Spinal cord (tissue), 10 donors: ENCODE results near the gene SRRM2. TPM values are rescaled to one million over a fixed set of nuclear protein-coding genes. Genes with fewer than 3 reads are reported as not detected.

Experiments used
- DNase-seq, 6 donors: peaks; one replicate each; pipeline versions ENCODE4 v3.0.0 to v3.0.0-alpha.2; 2013 to 2015; ENCODE audit warnings: low spot score in 6 of 6, low read depth in 4 of 6
- H3K27ac ChIP-seq: one replicate; pipeline ENCODE4 v1.5.1; 2013; ENCODE audit warnings: low read depth, low read length, control low read depth
- H3K27me3 ChIP-seq: one replicate; pipeline ENCODE4 v1.6.1; 2013; ENCODE audit warnings: low read length; ENCODE audit not compliant: control insufficient read depth, insufficient read depth
- H3K36me3 ChIP-seq: one replicate; pipeline ENCODE4 v1.6.1; 2013; ENCODE audit warnings: low read length; ENCODE audit not compliant: control insufficient read depth, insufficient read depth
- H3K4me1 ChIP-seq: one replicate; pipeline ENCODE4 v1.6.1; 2013; ENCODE audit warnings: low read length; ENCODE audit not compliant: control insufficient read depth, insufficient read depth
- H3K4me3 ChIP-seq: one replicate; pipeline ENCODE4 v1.5.1; 2013; ENCODE audit warnings: low read depth, low read length, control low read depth
- H3K9me3 ChIP-seq: one replicate; pipeline ENCODE4 v1.6.1; 2013; ENCODE audit warnings: low read length; ENCODE audit not compliant: control insufficient read depth, insufficient read depth
- WGBS: methylation state at CpG from one replicate; pipeline ENCODE4 v1.1.5; 2013; ENCODE audit warnings: missing lambda C conversion rate; ENCODE audit not compliant: insufficient coverage; 5-methylcytosine and 5-hydroxymethylcytosine counted together
- polyA plus RNA-seq, 2 donors: library from polyadenylated mRNA; unstranded; fragments of 120-200 nt; gene quantifications; one replicate each; pipeline ENCODE4 v1.2.1, GENCODE V29; 2013; ENCODE audit not compliant: insufficient read length in 2 of 2
- total RNA-seq, 2 donors: library from RNA; depleted of rRNA in 1 of 2; stranded (reverse); fragments of 120-200 nt in 1 of 2; fragments of >200 nt in 1 of 2; gene quantifications; one replicate each; pipeline versions ENCODE4 v1.2.3 to v1.2.4, GENCODE V29; 2013 to 2014
- donor health status: healthy.

The SRRM2 gene
- total and polyA plus RNA-seq, 4 donors: 105 to 610 (median 326) TPM

DNA sequence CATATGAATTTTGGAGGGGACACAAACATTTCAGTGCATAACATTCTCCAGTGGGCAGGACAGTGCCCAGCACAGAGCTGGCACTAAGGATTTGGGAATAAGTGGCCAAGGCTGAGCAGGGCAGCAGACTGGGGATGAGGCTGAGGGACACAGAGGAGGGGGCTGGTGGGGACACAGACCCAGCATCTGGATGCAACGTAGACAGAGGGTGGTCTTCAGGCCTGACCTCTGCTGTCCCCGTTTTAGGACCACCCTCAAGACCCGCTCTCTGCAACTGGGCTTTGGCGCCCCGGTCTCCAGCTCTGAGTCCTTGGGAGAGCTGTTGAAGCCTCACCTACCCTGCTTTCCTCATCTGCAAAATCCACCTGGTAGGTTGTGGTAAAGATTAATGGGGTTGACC lies 38.2 kb downstream of the SRRM2 start:
- Histone ChIP-seq H3K27ac (no peak overlapping the region), H3K27me3 (peaks cover 18% of the 10 kb centered on the region), H3K9me3 (no peaks in the 10 kb centered on the region), H3K4me1 (peaks cover 9% of the 10 kb centered on the region), H3K4me3 (no peak overlapping the region), H3K36me3 (no peaks in the 10 kb centered on the region)
- 91% methylated on average over 5 of the region's 5 CpGs for WGBS
- no peak for DNase-seq

DNA sequence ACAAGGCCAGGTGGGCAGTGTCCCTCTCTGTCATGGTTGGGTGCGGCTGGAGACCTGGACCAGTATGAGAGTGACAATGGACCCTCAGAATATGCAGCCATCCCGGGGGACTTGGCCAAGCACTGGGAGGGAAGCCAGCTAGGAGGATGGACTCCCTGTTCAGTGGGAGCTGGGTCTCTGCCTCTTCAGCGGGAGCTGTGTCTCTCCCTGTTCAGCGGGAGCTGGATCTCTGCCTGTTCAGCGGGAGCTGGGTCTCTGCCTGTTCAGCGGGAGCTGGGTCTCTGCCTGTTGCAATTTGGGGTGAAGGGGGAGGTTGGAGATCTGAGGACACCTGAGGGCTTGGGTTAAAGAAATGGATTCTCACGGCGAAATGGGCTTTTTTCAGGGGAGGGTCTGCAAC lies 38.7 kb downstream of the SRRM2 start:
- H3K27me3 ChIP-seq: peaks cover 13% of the 10 kb centered on the region
- no peak for DNase-seq
- 62% methylated on average over 4 of the region's 8 CpGs for WGBS

DNA sequence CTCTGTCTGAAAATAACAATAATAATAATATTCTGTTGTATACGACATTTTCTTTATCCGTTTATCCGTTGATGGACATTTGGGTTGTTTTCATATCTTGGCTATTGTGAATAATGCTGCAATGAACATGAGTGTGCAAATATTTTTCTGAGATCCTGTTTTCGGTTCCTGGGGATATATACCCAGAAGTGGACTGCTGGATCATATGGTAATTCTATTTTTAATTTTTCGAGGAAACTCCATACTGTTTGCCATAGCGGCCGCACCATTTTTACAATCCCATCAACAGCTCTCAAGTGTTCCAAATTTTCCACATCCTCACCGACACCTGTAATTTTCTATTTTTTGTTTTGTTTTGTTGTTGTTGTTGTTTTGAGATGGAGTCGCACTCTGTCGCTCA lies 40.5 kb downstream of the SRRM2 start:
- Histone ChIP-seq H3K9me3 (no peaks in the 10 kb centered on the region), H3K27me3 (peaks cover 5% of the 10 kb centered on the region), H3K4me3 (no peak overlapping the region), H3K36me3 (no peaks in the 10 kb centered on the region), H3K27ac (no peak overlapping the region), H3K4me1 (peaks cover under 1% of the 10 kb centered on the region)
- no peak for DNase-seq
- 90% methylated on average over 2 of the region's 10 CpGs for WGBS

More for the DNA sequence above, 38.7 kb downstream of the SRRM2 start:
- Histone ChIP-seq H3K4me3 (no peak overlapping the region), H3K36me3 (no peaks in the 10 kb centered on the region), H3K27ac (no peak overlapping the region), H3K9me3 (no peaks in the 10 kb centered on the region), H3K4me1 (peaks cover 9% of the 10 kb centered on the region)

DNA sequence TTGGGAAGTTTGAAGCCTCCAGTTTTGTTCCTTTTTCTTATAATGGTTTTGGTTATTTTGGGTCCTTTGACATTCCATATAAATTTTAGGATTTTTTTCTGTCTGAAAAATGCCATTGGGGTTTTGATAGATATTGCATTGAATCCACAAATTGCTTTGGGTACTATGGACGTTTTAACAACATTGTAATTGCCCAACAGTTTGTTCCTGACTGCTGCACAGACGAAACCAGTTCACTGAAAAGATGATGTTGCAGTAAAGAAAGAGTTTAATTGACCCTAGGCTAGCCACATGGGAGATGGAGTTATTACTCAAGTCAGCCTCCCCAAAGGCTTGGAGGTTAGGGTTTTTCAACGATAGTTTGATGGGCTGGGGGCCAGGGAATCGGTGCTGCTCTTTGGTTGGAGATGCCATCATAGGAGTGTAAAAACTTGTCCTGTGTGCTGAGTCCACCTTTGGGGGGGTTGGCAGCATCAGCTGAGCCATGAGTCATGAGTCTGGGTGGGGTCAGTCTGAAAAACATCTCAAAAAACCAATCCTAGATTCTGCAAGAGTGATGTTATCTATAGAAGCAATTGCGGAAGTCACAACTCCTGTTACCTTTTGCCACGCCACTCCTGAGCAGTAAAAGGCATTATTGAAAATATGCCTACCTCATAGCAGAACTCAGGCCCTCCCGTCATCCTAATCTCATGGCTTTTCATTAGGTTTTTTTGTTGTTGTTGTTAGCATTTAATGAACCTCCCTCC lies 43.1 kb downstream of the SRRM2 start:
- Histone ChIP-seq H3K4me3 (no peak overlapping the region), H3K27ac (no peak overlapping the region), H3K4me1 (no peaks in the 10 kb centered on the region), H3K36me3 (no peaks in the 10 kb centered on the region), H3K27me3 (peaks cover under 1% of the 10 kb centered on the region), H3K9me3 (no peaks in the 10 kb centered on the region)
- WGBS: 54% methylated on average over 3 of the region's 7 CpGs
- DNase-seq: no peak

DNA sequence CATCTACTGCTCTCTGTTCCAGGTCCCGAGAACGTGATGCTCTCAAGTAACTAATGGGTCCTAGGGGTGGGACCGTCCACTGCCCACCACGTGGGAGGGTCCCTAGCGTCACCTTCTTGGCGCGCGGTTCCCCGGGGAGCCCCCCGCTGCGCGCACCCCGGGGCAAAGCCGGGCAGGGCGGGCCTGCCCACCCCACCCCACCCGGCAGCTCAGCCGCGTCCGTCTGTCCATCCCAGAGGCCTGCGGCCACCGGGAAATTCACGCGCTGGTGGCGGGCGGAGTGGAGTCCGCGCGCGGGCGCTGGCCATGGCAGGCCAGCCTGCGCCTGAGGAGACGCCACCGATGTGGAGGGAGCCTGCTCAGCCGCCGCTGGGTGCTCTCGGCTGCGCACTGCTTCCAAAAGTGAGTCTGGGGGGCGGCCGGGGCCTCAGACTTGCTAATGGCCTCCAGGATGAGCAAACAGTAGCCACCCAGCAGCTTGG lies 46.3 kb downstream of the SRRM2 start:
- no peaks in the 10 kb centered on the region for H3K4me1 ChIP-seq
- no peaks in the 10 kb centered on the region for H3K27me3 ChIP-seq
- no peak overlapping the region for H3K27ac ChIP-seq
- H3K36me3 ChIP-seq: no peaks in the 10 kb centered on the region
- WGBS: 82% methylated on average over 37 of the region's 39 CpGs
- no peak for DNase-seq
- peaks cover 1% of the 10 kb centered on the region for H3K9me3 ChIP-seq
- no peak overlapping the region for H3K4me3 ChIP-seq

DNA sequence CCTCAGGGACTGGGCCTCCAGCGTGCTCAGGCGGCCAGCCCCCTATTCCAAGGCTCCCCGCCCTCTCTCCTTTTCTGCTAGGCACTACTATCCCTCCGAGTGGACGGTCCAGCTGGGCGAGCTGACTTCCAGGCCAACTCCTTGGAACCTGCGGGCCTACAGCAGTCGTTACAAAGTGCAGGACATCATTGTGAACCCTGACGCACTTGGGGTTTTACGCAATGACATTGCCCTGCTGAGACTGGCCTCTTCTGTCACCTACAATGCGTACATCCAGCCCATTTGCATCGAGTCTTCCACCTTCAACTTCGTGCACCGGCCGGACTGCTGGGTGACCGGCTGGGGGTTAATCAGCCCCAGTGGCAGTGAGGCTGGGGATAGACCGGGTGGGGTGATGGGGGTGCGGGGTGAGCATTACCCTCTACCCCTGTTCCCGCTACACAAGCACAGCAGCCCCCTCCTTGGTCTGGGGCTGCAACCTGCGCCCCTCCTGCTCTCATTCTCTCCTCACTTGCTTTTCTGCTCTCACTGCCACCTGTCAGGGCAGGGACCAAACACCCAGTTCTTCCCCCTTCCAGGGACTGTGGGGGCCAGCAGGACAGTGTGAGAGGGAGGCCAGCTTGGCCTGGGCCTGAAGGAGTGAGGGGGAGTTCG lies 46.9 kb downstream of the SRRM2 start:
- Histone ChIP-seq H3K36me3 (no peaks in the 10 kb centered on the region), H3K27me3 (no peaks in the 10 kb centered on the region), H3K4me3 (no peak overlapping the region), H3K27ac (no peak overlapping the region), H3K9me3 (peaks cover 6% of the 10 kb centered on the region), H3K4me1 (no peaks in the 10 kb centered on the region)
- WGBS: 86% methylated on average over 12 of the region's 21 CpGs
- DNase-seq: no peak

DNA sequence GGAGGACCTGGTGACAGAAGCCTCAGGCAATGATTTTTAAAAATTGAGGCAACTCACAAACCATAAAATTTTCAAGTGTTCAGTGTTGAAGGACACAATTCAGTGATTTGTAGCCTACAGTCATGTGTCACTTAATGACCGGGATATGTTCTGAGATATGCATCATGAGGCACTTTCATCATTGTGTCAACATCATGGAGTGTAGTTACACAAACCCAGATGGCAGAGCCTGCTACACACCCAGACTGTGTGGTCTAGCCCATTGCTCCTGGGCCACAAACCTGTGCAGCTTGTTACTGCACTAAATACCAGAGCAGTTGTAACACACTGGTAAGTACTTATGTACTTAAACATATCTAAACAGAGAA lies 47.4 kb downstream of the SRRM2 start:
- Histone ChIP-seq H3K9me3 (peaks cover 6% of the 10 kb centered on the region), H3K36me3 (no peaks in the 10 kb centered on the region), H3K27me3 (no peaks in the 10 kb centered on the region), H3K4me1 (no peaks in the 10 kb centered on the region), H3K4me3 (no peak overlapping the region), H3K27ac (no peak overlapping the region)
- no peak for DNase-seq
- 86% methylated on average over 1 of the region's 1 CpG for WGBS

DNA sequence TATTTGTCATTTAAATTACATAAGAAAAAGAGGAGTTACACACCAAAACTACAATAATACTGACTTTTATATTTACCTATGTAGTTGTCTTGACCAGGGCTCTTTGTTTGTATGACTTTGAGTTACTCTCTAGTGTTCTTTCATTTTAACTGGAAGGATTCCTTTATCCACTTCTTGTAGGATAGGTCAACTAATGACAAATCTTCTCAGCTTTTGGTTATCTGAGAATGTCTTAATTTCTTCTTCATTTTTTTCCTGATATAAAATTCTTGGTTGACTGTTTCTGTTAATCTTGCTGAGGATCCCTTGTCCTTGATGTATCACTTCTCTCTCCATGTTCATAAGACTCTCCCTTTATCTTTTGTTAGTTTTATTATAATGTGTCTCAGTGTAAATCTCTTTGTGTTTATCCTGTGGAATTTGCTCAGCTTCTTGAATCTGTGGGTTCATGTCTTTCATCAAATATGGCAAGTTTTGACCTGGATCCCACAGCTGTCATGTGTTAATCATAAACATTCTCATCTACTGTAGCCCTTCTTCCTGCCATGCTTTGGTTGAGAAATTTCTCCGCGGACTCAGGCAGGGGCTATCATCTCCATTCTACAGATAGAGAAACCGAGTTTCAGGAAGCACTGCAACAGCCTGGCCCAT lies 51.2 kb downstream of the SRRM2 start:
- Histone ChIP-seq H3K27ac (no peak overlapping the region), H3K4me1 (no peaks in the 10 kb centered on the region), H3K4me3 (no peak overlapping the region), H3K36me3 (no peaks in the 10 kb centered on the region), H3K27me3 (peaks cover 4% of the 10 kb centered on the region), H3K9me3 (peaks cover 6% of the 10 kb centered on the region)
- no peak for DNase-seq
- WGBS: no CpG with 5 or more reads among the region's 3 CpGs

DNA sequence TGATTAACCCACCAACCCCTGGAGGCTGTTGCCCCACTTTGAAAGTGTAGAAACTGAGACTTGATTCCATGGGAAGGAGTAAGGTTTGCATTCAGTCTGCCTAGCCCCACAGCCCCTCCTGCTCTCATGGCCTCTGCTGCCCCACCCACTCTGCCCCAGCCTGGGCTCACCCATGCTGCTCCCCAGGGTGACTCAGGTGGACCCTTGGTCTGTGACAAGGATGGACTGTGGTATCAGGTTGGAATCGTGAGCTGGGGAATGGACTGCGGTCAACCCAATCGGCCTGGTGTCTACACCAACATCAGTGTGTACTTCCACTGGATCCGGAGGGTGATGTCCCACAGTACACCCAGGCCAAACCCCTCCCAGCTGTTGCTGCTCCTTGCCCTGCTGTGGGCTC lies 52.3 kb downstream of the SRRM2 start:
- Histone ChIP-seq H3K27me3 (peaks cover 4% of the 10 kb centered on the region), H3K4me1 (no peaks in the 10 kb centered on the region), H3K27ac (no peak overlapping the region), H3K9me3 (peaks cover 6% of the 10 kb centered on the region), H3K36me3 (no peaks in the 10 kb centered on the region), H3K4me3 (no peak overlapping the region)
- 94% methylated on average over 4 of the region's 4 CpGs for WGBS
- DNase-seq: no peak
